HCT116 (cell line): Measurements from ENCODE around the gene NDUFB2. TPM values are rescaled to one million over a fixed set of nuclear protein-coding genes. Genes with fewer than 3 reads are reported as not detected.

Experiments used
- ATAC-seq: fragments of 200-7000 bp; cut with Tn5 transposase; 2 replicates; pipeline ENCODE4 v1.9.1; 2020; ENCODE audit warnings: mild to moderate bottlenecking, moderate library complexity
- BruUV-seq: library from RNA; stranded (reverse); fragments of 400-500 nt; replicated peaks from 2 replicates; lab custom pipeline; 2021; lab: Mats Ljungman, UMichigan
- CTCF ChIA-PET: fragments of 300-600 bp; sonication (Branson Sonifier 250); formaldehyde crosslinking; loops from one replicate; lab custom pipeline; 2021; ENCODE audit warnings: antibody characterized with exemption; lab: Charles Lee
- POLR2A ChIA-PET: fragments of 300-600, 350-600 bp; sonication (Branson Sonifier 250); formaldehyde crosslinking; loops from one replicate; lab custom pipeline; 2021; ENCODE audit warnings: antibody characterized with exemption; lab: Charles Lee
- RAD21 ChIA-PET, 2 experiments: fragments of 300-600 bp; sonication (Branson Sonifier 250); formaldehyde crosslinking; loops; one replicate each; lab custom pipeline; 2023; ENCODE audit warnings: low total read pairs in 2 of 2; ENCODE audit not compliant: uncharacterized antibody in 2 of 2, unreplicated experiment in 2 of 2, low non-redundant PET in 1 of 2; lab: Charles Lee
- DNase-seq: peaks from one replicate; pipeline ENCODE4 v3.0.0-alpha.2; 2010; ENCODE audit warnings: low read depth, low spot score
- H2AFZ ChIP-seq: fragments of 200-600 bp; shearing (Covaris generic), sonication (generic); 2 replicates; pipeline ENCODE4 v1.6.1; 2017; ENCODE audit warnings: low read depth, mixed run types, mixed read lengths, antibody characterized with exemption, low read length; ENCODE audit not compliant: poor library complexity, severe bottlenecking
- H3K27ac ChIP-seq: 2 replicates; pipeline ENCODE4 v1.5.1; 2012; ENCODE audit warnings: low read depth, low read length
- H3K27me3 ChIP-seq: fragments of 200-600 bp; sonication (generic); 2 replicates; pipeline ENCODE4 v1.6.1; 2016; ENCODE audit warnings: mixed run types, low read length, mixed read lengths; ENCODE audit not compliant: insufficient read depth
- H3K36me3 ChIP-seq, 2 experiments: fragments of 200-500 bp in 1 of 2; fragments of 200-600 bp in 1 of 2; sonication (Bioruptor generic) in 1 of 2; sonication (generic) in 1 of 2; 2 replicates each; pipeline versions ENCODE4 v1.5.1 to v1.6.1; 2014 to 2016; ENCODE audit warnings: low read length in 2 of 2, inconsistent platforms in 1 of 2, mixed read lengths in 1 of 2, mixed run types in 1 of 2; ENCODE audit not compliant: insufficient read depth in 2 of 2, control insufficient read depth in 1 of 2
- H3K4me1 ChIP-seq, 2 experiments: fragments of 200-600 bp in 1 of 2; sonication (generic) in 1 of 2; 2 replicates each; pipeline versions ENCODE4 v1.5.1 to v1.6.1; 2012 to 2017; ENCODE audit warnings: low read length in 2 of 2, inconsistent platforms in 1 of 2, mild to moderate bottlenecking in 1 of 2, mixed read lengths in 1 of 2, mixed run types in 1 of 2, moderate library complexity in 1 of 2; ENCODE audit not compliant: insufficient read depth in 2 of 2, control insufficient read depth in 1 of 2
- H3K4me2 ChIP-seq: fragments of 200-600 bp; sonication (generic); 2 replicates; pipeline ENCODE4 v1.6.1; 2017; ENCODE audit warnings: mixed run types, low read length, mixed read lengths
- H3K4me3 ChIP-seq, 2 experiments: fragments of 200-600 bp in 1 of 2; sonication (generic) in 1 of 2; replicated peaks in 1 of 2; 2 replicates each; pipeline ENCODE4 v1.5.1; 2011 to 2016; ENCODE audit warnings: low read length in 2 of 2, control low read depth in 1 of 2, low read depth in 1 of 2, mild to moderate bottlenecking in 1 of 2, mixed read lengths in 1 of 2, mixed run types in 1 of 2
- H3K79me2 ChIP-seq: fragments of 200-600 bp; sonication (generic); 2 replicates; pipeline ENCODE4 v1.6.1; 2017; ENCODE audit warnings: mild to moderate bottlenecking, mixed run types, low read length, moderate library complexity, mixed read lengths; ENCODE audit not compliant: insufficient read depth
- H3K9ac ChIP-seq: fragments of 200-600 bp; sonication (generic); 2 replicates; pipeline ENCODE4 v1.6.1; 2016; ENCODE audit warnings: low read length, mixed read lengths
- H3K9me2 ChIP-seq: fragments of 200-600 bp; sonication (generic), shearing (Covaris generic); 2 replicates; pipeline ENCODE4 v1.6.1; 2017; ENCODE audit warnings: mixed run types, mild to moderate bottlenecking, moderate library complexity; ENCODE audit not compliant: insufficient read depth
- H3K9me3 ChIP-seq, 2 experiments: fragments of 200-500 bp in 1 of 2; fragments of 200-600 bp in 1 of 2; sonication (Bioruptor generic) in 1 of 2; sonication (generic) in 1 of 2; 2 replicates each; pipeline ENCODE4 v1.6.1; 2014 to 2017; ENCODE audit warnings: low read length in 2 of 2, mixed read lengths in 2 of 2, inconsistent platforms in 1 of 2, low read depth in 1 of 2, mild to moderate bottlenecking in 1 of 2, mixed run types in 1 of 2, moderate library complexity in 1 of 2; ENCODE audit not compliant: control insufficient read depth in 1 of 2, insufficient read depth in 1 of 2
- H4K20me1 ChIP-seq: fragments of 200-600 bp; sonication (generic), shearing (Covaris generic); 2 replicates; pipeline ENCODE4 v1.6.1; 2017; ENCODE audit warnings: mixed run types, mild to moderate bottlenecking, moderate library complexity; ENCODE audit not compliant: insufficient read depth
- CBX3 ChIP-seq: IDR thresholded peaks from 2 replicates; pipeline ENCODE4 v1.6.1; 2012; ENCODE audit warnings: low read depth
- CEBPB ChIP-seq: IDR thresholded peaks from 2 replicates; pipeline ENCODE4 v1.6.1; 2012; ENCODE audit warnings: low read depth
- EGR1 ChIP-seq: IDR thresholded peaks from 2 replicates; pipeline ENCODE4 v1.6.1; 2012; ENCODE audit warnings: low read depth
- EZH2phosphoT487 ChIP-seq: fragments of 200-600 bp; IDR thresholded peaks from 2 replicates; pipeline ENCODE4 v1.6.1; 2018; ENCODE audit warnings: antibody characterized with exemption, borderline replicate concordance
- JUND ChIP-seq: IDR thresholded peaks from 2 replicates; pipeline ENCODE4 v1.6.1; 2012
- POLR2AphosphoS5 ChIP-seq: IDR thresholded peaks from 2 replicates; pipeline ENCODE4 v1.6.1; 2011; ENCODE audit warnings: mild to moderate bottlenecking, low read depth, low read length, moderate library complexity
- SP1 ChIP-seq: IDR thresholded peaks from 2 replicates; pipeline ENCODE4 v1.6.1; 2012; ENCODE audit warnings: low read depth
- SRF ChIP-seq: IDR thresholded peaks from 2 replicates; pipeline ENCODE4 v1.6.1; 2012; ENCODE audit warnings: low read depth
- TCF7L2 ChIP-seq: IDR thresholded peaks from 2 replicates; pipeline ENCODE4 v1.7.0; 2011; ENCODE audit warnings: borderline replicate concordance, inconsistent platforms; ENCODE audit not compliant: insufficient read depth, insufficient read length; ENCODE audit errors: extremely low read depth
- YY1 ChIP-seq: IDR thresholded peaks from 2 replicates; pipeline ENCODE4 v1.6.1; 2011; ENCODE audit warnings: low read length, low read depth, moderate library complexity, mild to moderate bottlenecking; ENCODE audit not compliant: insufficient replicate concordance; ENCODE audit errors: extremely low read depth
- ZNF274 ChIP-seq: fragments of 200-500 bp; sonication (Bioruptor generic); IDR thresholded peaks from 2 replicates; pipeline ENCODE4 v1.6.1; 2014; ENCODE audit warnings: mild to moderate bottlenecking, low read depth, low read length, inconsistent platforms
- intact Hi-C: fragments of 100-400 bp; cut with micrococcal nuclease; formaldehyde crosslinking; loops from 2 replicates; pipeline ENCODE4 v1.10.0; 2022
- total RNA-seq: library from RNA; stranded (reverse); gene quantifications from one replicate; pipeline ENCODE4 v1.2.1, GENCODE V29; 2021; ENCODE audit not compliant: unreplicated experiment
- TF ChIP-seq, protein P1 (sequence below): IDR thresholded peaks from 2 replicates; pipeline ENCODE4 v1.6.1; 2012; ENCODE audit warnings: low read depth

NDUFB2 gene
- total RNA-seq, 1 experiment from 2014 or later, result 143 TPM

DNA sequence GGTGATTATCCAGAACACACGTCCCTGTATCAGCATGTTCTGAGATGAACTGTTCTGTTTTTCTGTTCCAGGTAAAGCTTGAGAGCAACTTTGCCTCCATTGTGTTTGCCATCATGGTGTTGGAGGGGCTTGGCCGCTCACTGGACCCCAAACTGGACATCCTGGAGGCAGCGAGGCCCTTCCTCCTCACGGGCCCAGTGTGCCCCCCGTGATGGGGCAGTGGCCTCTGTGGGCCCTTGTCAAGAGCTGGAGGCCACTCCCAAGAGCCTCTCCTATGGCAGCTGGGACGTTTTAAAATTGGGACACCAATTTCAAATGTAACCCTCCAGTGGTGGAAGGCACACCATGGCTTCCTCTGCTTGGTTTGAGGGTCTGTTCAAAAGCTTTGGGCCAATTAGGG is 1.9 kb upstream of the NDUFB2 start:
- POLR2A ChIA-PET, result no interaction called here
- ATAC-seq, result no peak

More for the DNA sequence above, 1.9 kb upstream of the NDUFB2 start:
- DNase-seq, result no peak
- no peaks in the 10 kb centered on the region for H4K20me1 ChIP-seq
- H3K4me2 ChIP-seq, result no peak overlapping the region
- no peak overlapping the region for H3K9ac ChIP-seq
- CTCF ChIA-PET, result no interaction called here
- no TSS peak for BruUV-seq
- peaks cover 4 to 20% of the 10 kb centered on the region in 2 experiments; a peak in 3 of 4 replicates for H3K4me1 ChIP-seq
- RAD21 ChIA-PET, result no interaction called here
- no peaks in the 10 kb centered on the region for H3K9me2 ChIP-seq
- TF ChIP-seq ZNF274, result no peak
- no peak for TF ChIP-seq POLR2AphosphoS5
- TF ChIP-seq CEBPB, result no peak
- no peak for TF ChIP-seq CBX3
- no peak for TF ChIP-seq SP1
- TF ChIP-seq SRF, result no peak
- no peak for TF ChIP-seq TCF7L2
- TF ChIP-seq EZH2phosphoT487, result no peak
- TF ChIP-seq, protein P1, sequence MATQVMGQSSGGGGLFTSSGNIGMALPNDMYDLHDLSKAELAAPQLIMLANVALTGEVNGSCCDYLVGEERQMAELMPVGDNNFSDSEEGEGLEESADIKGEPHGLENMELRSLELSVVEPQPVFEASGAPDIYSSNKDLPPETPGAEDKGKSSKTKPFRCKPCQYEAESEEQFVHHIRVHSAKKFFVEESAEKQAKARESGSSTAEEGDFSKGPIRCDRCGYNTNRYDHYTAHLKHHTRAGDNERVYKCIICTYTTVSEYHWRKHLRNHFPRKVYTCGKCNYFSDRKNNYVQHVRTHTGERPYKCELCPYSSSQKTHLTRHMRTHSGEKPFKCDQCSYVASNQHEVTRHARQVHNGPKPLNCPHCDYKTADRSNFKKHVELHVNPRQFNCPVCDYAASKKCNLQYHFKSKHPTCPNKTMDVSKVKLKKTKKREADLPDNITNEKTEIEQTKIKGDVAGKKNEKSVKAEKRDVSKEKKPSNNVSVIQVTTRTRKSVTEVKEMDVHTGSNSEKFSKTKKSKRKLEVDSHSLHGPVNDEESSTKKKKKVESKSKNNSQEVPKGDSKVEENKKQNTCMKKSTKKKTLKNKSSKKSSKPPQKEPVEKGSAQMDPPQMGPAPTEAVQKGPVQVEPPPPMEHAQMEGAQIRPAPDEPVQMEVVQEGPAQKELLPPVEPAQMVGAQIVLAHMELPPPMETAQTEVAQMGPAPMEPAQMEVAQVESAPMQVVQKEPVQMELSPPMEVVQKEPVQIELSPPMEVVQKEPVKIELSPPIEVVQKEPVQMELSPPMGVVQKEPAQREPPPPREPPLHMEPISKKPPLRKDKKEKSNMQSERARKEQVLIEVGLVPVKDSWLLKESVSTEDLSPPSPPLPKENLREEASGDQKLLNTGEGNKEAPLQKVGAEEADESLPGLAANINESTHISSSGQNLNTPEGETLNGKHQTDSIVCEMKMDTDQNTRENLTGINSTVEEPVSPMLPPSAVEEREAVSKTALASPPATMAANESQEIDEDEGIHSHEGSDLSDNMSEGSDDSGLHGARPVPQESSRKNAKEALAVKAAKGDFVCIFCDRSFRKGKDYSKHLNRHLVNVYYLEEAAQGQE, result no peak
- no peak for TF ChIP-seq YY1
- TF ChIP-seq EGR1, result no peak
- TF ChIP-seq JUND, result no peak
- H3K27me3 ChIP-seq, result no peaks in the 10 kb centered on the region
- peaks cover 29% of the 10 kb centered on the region for H3K79me2 ChIP-seq
- H3K4me3 ChIP-seq, result no peak overlapping the region
- H3K36me3 ChIP-seq, result peaks cover 0 to 4% of the 10 kb centered on the region in 2 experiments; a peak in 2 of 4 replicates
- H2AFZ ChIP-seq, result no peak overlapping the region
- intact Hi-C loops, result no loop called here
- H3K27ac ChIP-seq, result no peak overlapping the region
- no peaks in the 10 kb centered on the region for H3K9me3 ChIP-seq
